CD8-positive, alpha-beta memory T cell (primary cell): ENCODE results near the gene PSME2. TPM values are rescaled to one million over a fixed set of nuclear protein-coding genes. Genes with fewer than 3 reads are reported as not detected.

Experiments
- polyA plus RNA-seq: library from polyadenylated mRNA; unstranded; fragments of 300-500 nt; fragmentation: Illumina TruSeq; gene quantifications from one replicate; pipeline ENCODE4 v1.2.3, GENCODE V29; 2021
- total RNA-seq, 2 experiments: library from RNA; stranded (reverse); gene quantifications; one replicate each; pipeline ENCODE4 v1.2.3, GENCODE V29; 2021

The PSME2 gene
- total and polyA plus RNA-seq, 3 experiments from 2014 or later, result 368 to 534 (median 376) TPM

Other genes with a start within 250 kb of the PSME2 start
Only the 30 nearest of the 31 such genes appear.
- gene DHRS4, start 192.8 kb downstream of the PSME2 start, total RNA-seq, result 10 to 100 TPM; 24.0 to 25.2 TPM
- gene DHRS4, start 192.8 kb downstream of the PSME2 start, polyA plus RNA-seq, result 42.0 TPM
- 10 to 100 TPM; 21.1 to 23.4 TPM for gene DHRS4L2, start 157.7 kb downstream of the PSME2 start, total RNA-seq
- gene DHRS4L2, start 157.7 kb downstream of the PSME2 start, polyA plus RNA-seq, result 18.4 TPM
- 1 to 10 TPM; 1.2 to 1.5 TPM for gene CARMIL3, start 94.6 kb downstream of the PSME2 start, total RNA-seq
- 0.14 TPM for gene CARMIL3, start 94.6 kb downstream of the PSME2 start, polyA plus RNA-seq
- gene CPNE6, start 75.0 kb downstream of the PSME2 start, total RNA-seq, result not detected
- gene CPNE6, start 75.0 kb downstream of the PSME2 start, polyA plus RNA-seq, result not detected
- gene PCK2, start 52.3 kb downstream of the PSME2 start, total RNA-seq, result 10 to 100 TPM; 79.6 to 88.3 TPM
- 16.9 TPM for gene PCK2, start 52.3 kb downstream of the PSME2 start, polyA plus RNA-seq
- 10 to 100 TPM; 69.0 to 72.4 TPM for gene DCAF11, start 31.8 kb downstream of the PSME2 start, total RNA-seq
- gene DCAF11, start 31.8 kb downstream of the PSME2 start, polyA plus RNA-seq, result 83.9 TPM
- 1 to 10 TPM; 1.5 to 1.6 TPM for gene NRL, start 31.7 kb downstream of the PSME2 start, total RNA-seq
- gene NRL, start 31.7 kb downstream of the PSME2 start, polyA plus RNA-seq, result 1.5 TPM
- gene FITM1, start 16.0 kb downstream of the PSME2 start, total RNA-seq, result 1 to 10 TPM in 1 of 2 experiments, under 1 TPM in 1; 0.58 to 1.1 TPM
- not detected for gene FITM1, start 16.0 kb downstream of the PSME2 start, polyA plus RNA-seq
- gene PSME1, start 10.4 kb downstream of the PSME2 start, total RNA-seq, result 100 to 1,000 TPM; 343 to 347 TPM
- gene PSME1, start 10.4 kb downstream of the PSME2 start, polyA plus RNA-seq, result 1,041 TPM
- gene EMC9, start 5.0 kb downstream of the PSME2 start, total RNA-seq, result 10 to 100 TPM; 28.1 to 30.2 TPM
- gene EMC9, start 5.0 kb downstream of the PSME2 start, polyA plus RNA-seq, result 15.0 TPM
- 10 to 100 TPM; 85.9 TPM for gene RNF31, start 888 bp upstream of the PSME2 start, total RNA-seq
- 71.5 TPM for gene RNF31, start 888 bp upstream of the PSME2 start, polyA plus RNA-seq
- gene IRF9, start 14.7 kb upstream of the PSME2 start, total RNA-seq, result 10 to 100 TPM; 62.0 to 68.6 TPM
- gene IRF9, start 14.7 kb upstream of the PSME2 start, polyA plus RNA-seq, result 91.7 TPM
- gene REC8, start 25.5 kb upstream of the PSME2 start, total RNA-seq, result 10 to 100 TPM; 24.5 to 26.7 TPM
- gene REC8, start 25.5 kb upstream of the PSME2 start, polyA plus RNA-seq, result 10.0 TPM
- gene IPO4, start 42.2 kb upstream of the PSME2 start, total RNA-seq, result 100 to 1,000 TPM; 164 to 172 TPM
- gene IPO4, start 42.2 kb upstream of the PSME2 start, polyA plus RNA-seq, result 20.9 TPM
- 10 to 100 TPM; 31.3 to 34.0 TPM for gene TM9SF1, start 48.8 kb upstream of the PSME2 start, total RNA-seq
- gene TM9SF1, start 48.8 kb upstream of the PSME2 start, polyA plus RNA-seq, result 30.0 TPM
- gene TSSK4, start 59.1 kb upstream of the PSME2 start, total RNA-seq, result under 1 TPM; 0.26 to 0.44 TPM
- 1.2 TPM for gene TSSK4, start 59.1 kb upstream of the PSME2 start, polyA plus RNA-seq
- 10 to 100 TPM; 86.4 to 87.6 TPM for gene CHMP4A, start 66.9 kb upstream of the PSME2 start, total RNA-seq
- 159 TPM for gene CHMP4A, start 66.9 kb upstream of the PSME2 start, polyA plus RNA-seq
- 10 to 100 TPM; 15.5 to 16.2 TPM for gene MDP1, start 69.5 kb upstream of the PSME2 start, total RNA-seq
- 25.8 TPM for gene MDP1, start 69.5 kb upstream of the PSME2 start, polyA plus RNA-seq
- 100 to 1,000 TPM; 232 to 240 TPM for gene NEDD8, start 85.8 kb upstream of the PSME2 start, total RNA-seq
- 364 TPM for gene NEDD8, start 85.8 kb upstream of the PSME2 start, polyA plus RNA-seq
- gene GMPR2, start 86.3 kb upstream of the PSME2 start, total RNA-seq, result 10 to 100 TPM; 43.6 to 48.6 TPM
- gene GMPR2, start 86.3 kb upstream of the PSME2 start, polyA plus RNA-seq, result 96.8 TPM
- 100 to 1,000 TPM; 101 to 106 TPM for gene TINF2, start 96.0 kb upstream of the PSME2 start, total RNA-seq
- 161 TPM for gene TINF2, start 96.0 kb upstream of the PSME2 start, polyA plus RNA-seq
- gene TGM1, start 116.6 kb upstream of the PSME2 start, total RNA-seq, result 1 to 10 TPM; 3.2 to 3.7 TPM
- not detected for gene TGM1, start 116.6 kb upstream of the PSME2 start, polyA plus RNA-seq
- gene RABGGTA, start 125.0 kb upstream of the PSME2 start, total RNA-seq, result 10 to 100 TPM; 41.0 to 41.8 TPM
- 37.7 TPM for gene RABGGTA, start 125.0 kb upstream of the PSME2 start, polyA plus RNA-seq
- 1 to 10 TPM; 9.3 to 9.8 TPM for gene DHRS1, start 153.2 kb upstream of the PSME2 start, total RNA-seq
- 34.8 TPM for gene DHRS1, start 153.2 kb upstream of the PSME2 start, polyA plus RNA-seq
- 10 to 100 TPM; 44.1 to 47.1 TPM for gene NOP9, start 153.2 kb upstream of the PSME2 start, total RNA-seq
- 2.1 TPM for gene NOP9, start 153.2 kb upstream of the PSME2 start, polyA plus RNA-seq
- gene CIDEB, start 161.4 kb upstream of the PSME2 start, total RNA-seq, result 10 to 100 TPM; 12.4 to 12.7 TPM
- 27.5 TPM for gene CIDEB, start 161.4 kb upstream of the PSME2 start, polyA plus RNA-seq
- gene LTB4R2, start 163.5 kb upstream of the PSME2 start, total RNA-seq, result 1 to 10 TPM; 8.3 to 8.7 TPM
- 2.6 TPM for gene LTB4R2, start 163.5 kb upstream of the PSME2 start, polyA plus RNA-seq
- 10 to 100 TPM in 1 of 2 experiments, 1 to 10 TPM in 1; 9.8 to 12.3 TPM for gene LTB4R, start 164.9 kb upstream of the PSME2 start, total RNA-seq
- 10.3 TPM for gene LTB4R, start 164.9 kb upstream of the PSME2 start, polyA plus RNA-seq
- 1 to 10 TPM in 1 of 2 experiments, under 1 TPM in 1; 0.84 to 1.5 TPM for gene ADCY4, start 188.5 kb upstream of the PSME2 start, total RNA-seq
- 0.64 TPM for gene ADCY4, start 188.5 kb upstream of the PSME2 start, polyA plus RNA-seq
- gene RIPK3, start 193.4 kb upstream of the PSME2 start, total RNA-seq, result 10 to 100 TPM; 11.6 to 12.5 TPM
- gene RIPK3, start 193.4 kb upstream of the PSME2 start, polyA plus RNA-seq, result 15.4 TPM